8988T (cell line): Measurements from ENCODE around the gene FAM210B.
"Not testable (repeated sequence)": the region's sequence is repeated elsewhere in the genome, so short reads cannot be mapped to it uniquely, and the experiment has no call there.

Experiments used
- DNase-seq: peaks from one replicate; pipeline ENCODE4 v3.0.0; 2011

The FAM210B gene

GRCh38 chr20:56358600-56359211 lies at the start of gene FAM210B:
TSS of gene FAM210B (plus strand) at chr20:56358974. CDS start at chr20:56359006, 32 bp downstream.
- DNase-seq: peak; percentile 96

- no peak for DNase-seq
Measured at GRCh38 chr20:56316051-56316450, 42.7 kb upstream of the FAM210B start.

- DNase-seq: no peak
Measured at GRCh38 chr20:56316483-56316882, 42.3 kb upstream of the FAM210B start.

GRCh38 chr20:56322681-56323080 lies 36.1 kb upstream of the FAM210B start:
- DNase-seq: no peak

- DNase-seq: no peak
Measured at GRCh38 chr20:56323206-56323605, 35.6 kb upstream of the FAM210B start.

- DNase-seq: no peak
Measured at GRCh38 chr20:56323656-56324055, 35.1 kb upstream of the FAM210B start.

GRCh38 chr20:56324806-56325205 lies 34.0 kb upstream of the FAM210B start:
- DNase-seq: no peak

- DNase-seq: no peak
Measured at GRCh38 chr20:56328861-56329260, 29.9 kb upstream of the FAM210B start.

- not testable (repeated sequence) for DNase-seq
Measured at GRCh38 chr20:56336709-56337108, 22.1 kb upstream of the FAM210B start.

GRCh38 chr20:56342783-56343182 lies 16.0 kb upstream of the FAM210B start:
- no peak for DNase-seq

- DNase-seq: no peak
Measured at GRCh38 chr20:56343861-56344381, 14.9 kb upstream of the FAM210B start.

GRCh38 chr20:56345911-56346310 lies 12.9 kb upstream of the FAM210B start:
- DNase-seq: no peak

- DNase-seq: no peak
Measured at GRCh38 chr20:56347628-56348304, 11.0 kb upstream of the FAM210B start.

- DNase-seq: no peak
Measured at GRCh38 chr20:56348305-56348693, 10.5 kb upstream of the FAM210B start.

- no peak for DNase-seq
Measured at GRCh38 chr20:56348746-56349145, 10.0 kb upstream of the FAM210B start.

- no peak for DNase-seq
Measured at GRCh38 chr20:56350842-56351241, 7.9 kb upstream of the FAM210B start.

GRCh38 chr20:56352345-56353055 lies 6.3 kb upstream of the FAM210B start:
- DNase-seq: no peak

GRCh38 chr20:56353356-56353755 lies 5.4 kb upstream of the FAM210B start:
- no peak for DNase-seq

GRCh38 chr20:56358070-56358469 lies 704 bp upstream of the FAM210B start:
- DNase-seq: no peak

GRCh38 chr20:56359212-56360132 lies 698 bp downstream of the FAM210B start:
- peak; percentile 57 for DNase-seq

GRCh38 chr20:56360133-56360907 lies 1.5 kb downstream of the FAM210B start:
- no peak for DNase-seq

GRCh38 chr20:56360908-56361205 lies 2.1 kb downstream of the FAM210B start:
- DNase-seq: no peak
